GM12878 (cell line): ENCODE measurements around the gene AGBL1. TPM values are rescaled to one million over a fixed set of nuclear protein-coding genes. Genes with fewer than 3 reads are reported as not detected.

Experiments
- ATAC-seq: fragments of 200-7000 bp; cut with Tn5 transposase; 3 replicates; pipeline ENCODE4 v1.9.1; 2020; ENCODE audit warnings: mild to moderate bottlenecking, moderate library complexity
- BruUV-seq: library from RNA; stranded (reverse); fragments of 400-500 nt; replicated peaks from 2 replicates; lab custom pipeline; 2021; lab: Mats Ljungman, UMichigan
- CTCF ChIA-PET: fragments of 300-600 bp; sonication (Branson Sonifier 250); formaldehyde crosslinking; extraction: SDS; loops from one replicate; lab custom pipeline; 2021; ENCODE audit warnings: inconsistent platforms; lab: Yijun Ruan, JAX
- POLR2A ChIA-PET: fragments of 350-600 bp; formaldehyde crosslinking; extraction: SDS; loops from one replicate; lab custom pipeline; 2021; ENCODE audit warnings: inconsistent platforms; lab: Charles Lee
- RAD21 ChIA-PET: fragments of 300-600 bp; sonication (Branson Sonifier 250); formaldehyde crosslinking; loops from one replicate; lab custom pipeline; 2023; ENCODE audit warnings: antibody characterized with exemption; ENCODE audit not compliant: unreplicated experiment; lab: Charles Lee
- SMC1A ChIA-PET: fragments of 300-600 bp; sonication (Branson Sonifier 250); formaldehyde crosslinking; loops from one replicate; lab custom pipeline; 2023; ENCODE audit not compliant: unreplicated experiment, uncharacterized antibody; lab: Charles Lee
- DNase-seq: peaks from one replicate; pipeline ENCODE4 v3.0.0-alpha.2; 2011; ENCODE audit warnings: low read depth, low spot score
- FAIRE-seq: peaks from 3 replicates; lab custom pipeline; 2011; peaks lifted over from hg19 to GRCh38; lab: Jason Lieb, UNC
- H2AFZ ChIP-seq: 2 replicates; pipeline ENCODE4 v1.6.0; 2011; ENCODE audit warnings: low read depth, low read length, control low read depth; ENCODE audit not compliant: control insufficient read depth
- H3K27ac ChIP-seq: 2 replicates; pipeline ENCODE4 v1.5.1; 2011; ENCODE audit warnings: control low read depth; ENCODE audit not compliant: control insufficient read depth, insufficient read depth
- H3K27me3 ChIP-seq, 2 experiments: replicated peaks in 1 of 2; 2 replicates each; pipeline versions ENCODE4 v1.6.0 to v1.6.1; 2011; ENCODE audit warnings: low read length in 1 of 2; ENCODE audit not compliant: control insufficient read depth in 2 of 2, insufficient read depth in 2 of 2
- H3K36me3 ChIP-seq, 2 experiments: 2 replicates each; pipeline ENCODE4 v1.5.1; 2011; ENCODE audit warnings: low read length in 1 of 2; ENCODE audit not compliant: control insufficient read depth in 2 of 2, insufficient read depth in 2 of 2
- H3K4me1 ChIP-seq: 2 replicates; pipeline ENCODE4 v1.6.1; 2011; ENCODE audit warnings: mild to moderate bottlenecking, low read length, moderate library complexity, mixed read lengths; ENCODE audit not compliant: control insufficient read depth, insufficient read depth
- H3K4me2 ChIP-seq: 2 replicates; pipeline ENCODE4 v1.6.0; 2011; ENCODE audit warnings: control low read depth; ENCODE audit not compliant: control insufficient read depth, insufficient read depth
- H3K4me3 ChIP-seq: fragments of 200-600 bp; sonication (generic); 2 replicates; pipeline ENCODE4 v1.5.1; 2016
- H3K79me2 ChIP-seq: 2 replicates; pipeline ENCODE4 v1.6.0; 2011; ENCODE audit warnings: low read length; ENCODE audit not compliant: control insufficient read depth, insufficient read depth
- H3K9ac ChIP-seq: 2 replicates; pipeline ENCODE4 v1.8.0; 2011; ENCODE audit warnings: low read length, control low read depth, mixed read lengths; ENCODE audit not compliant: control insufficient read depth, insufficient read depth
- H3K9me3 ChIP-seq: replicated peaks from 3 replicates; pipeline ENCODE4 v1.5.1; 2011; ENCODE audit warnings: mild to moderate bottlenecking, low read length; ENCODE audit not compliant: control insufficient read depth, insufficient read depth
- H4K20me1 ChIP-seq: 2 replicates; pipeline ENCODE4 v1.6.0; 2011; ENCODE audit not compliant: control insufficient read depth, insufficient read depth
- E2F4 ChIP-seq: IDR thresholded peaks from 2 replicates; pipeline ENCODE4 v1.6.1; 2012; ENCODE audit warnings: low read depth, low read length, improper control_type of control experiment
- EGR1 ChIP-seq, 2 experiments: IDR thresholded peaks; 1 replicate in 1 of 2; 2 replicates in 1 of 2; pipeline ENCODE4 v1.6.1; 2011 to 2012; ENCODE audit warnings: low read depth in 2 of 2, low read length in 2 of 2, borderline replicate concordance in 1 of 2, mild to moderate bottlenecking in 1 of 2, moderate library complexity in 1 of 2
- ETV6 ChIP-seq, 2 experiments: fragments of 450-650 bp in 1 of 2; IDR thresholded peaks in 1 of 2; conservative IDR thresholded peaks in 1 of 2; 2 replicates each; pipeline ENCODE4 v1.6.1; 2014; ENCODE audit warnings: antibody characterized with exemption in 1 of 2, borderline replicate concordance in 1 of 2, low read depth in 1 of 2, mild to moderate bottlenecking in 1 of 2, moderate library complexity in 1 of 2
- IRF4 ChIP-seq: IDR thresholded peaks from 2 replicates; pipeline ENCODE4 v1.6.1; 2011; ENCODE audit warnings: low read depth, low read length
- MEF2B ChIP-seq: fragments of 450-650 bp; IDR thresholded peaks from 2 replicates; pipeline ENCODE4 v1.6.1; 2018; ENCODE audit warnings: mild to moderate bottlenecking, moderate library complexity; ENCODE audit not compliant: partially characterized antibody, poor library complexity, severe bottlenecking
- NFIC ChIP-seq: IDR thresholded peaks from 2 replicates; pipeline ENCODE4 v1.6.1; 2012; ENCODE audit warnings: low read depth, mild to moderate bottlenecking, inconsistent platforms, low read length, moderate library complexity
- REST ChIP-seq: IDR thresholded peaks from 2 replicates; pipeline ENCODE4 v1.6.1; 2012; ENCODE audit warnings: mild to moderate bottlenecking, low read depth, low read length
- SP1 ChIP-seq: IDR thresholded peaks from one replicate; pipeline ENCODE4 v1.6.1; 2011; ENCODE audit warnings: low read depth, low read length
- TCF3 ChIP-seq: IDR thresholded peaks from 2 replicates; pipeline ENCODE4 v1.6.1; 2012; ENCODE audit warnings: low read depth, mild to moderate bottlenecking, low read length, borderline replicate concordance; ENCODE audit not compliant: insufficient read depth
- whole genome bisulfite sequencing: methylation state at CpG from one replicate; pipeline ENCODE4 v1.1.6; 2016; ENCODE audit warnings: low lambda C conversion rate; ENCODE audit not compliant: insufficient replicate concordance, insufficient coverage; ENCODE audit errors: missing lambda C conversion rate; 5-methylcytosine and 5-hydroxymethylcytosine counted together
- in situ Hi-C: fragments of 300-500 bp; cut with MboI; formaldehyde crosslinking; loops from 9 replicates; pipeline ENCODE4 v1.14.3; 2018; ENCODE audit warnings: mixed read lengths
- intact Hi-C: fragments of 100-400 bp; cut with micrococcal nuclease; formaldehyde crosslinking; loops from one replicate; pipeline ENCODE4 v1.14.2; 2022; ENCODE audit not compliant: unreplicated experiment
- polyA plus RNA-seq, 11 experiments: library from polyadenylated mRNA; depleted of rRNA in 4 of 11; unstranded in 6 of 11; stranded (reverse) in 5 of 11; fragments of >200 nt; fragmentation: Nextera tagmentation in 4 of 11; fragmentation: Illumina TruSeq in 1 of 11; extraction: Ambion mirVana in 4 of 11; extraction: Trizol in 1 of 11; gene quantifications; 1 replicate in 1 of 11; 2 replicates in 10 of 11; pipeline versions ENCODE4 v1.2.1 to v1.2.3, GENCODE V29; 2011 to 2016; ENCODE audit warnings: inconsistent platforms in 2 of 11, missing spikeins in 2 of 11, low read depth in 1 of 11
- total RNA-seq, 4 experiments: library from RNA; depleted of rRNA in 3 of 4; stranded (reverse); fragments of >200 nt in 3 of 4; fragmentation: Illumina TruSeq in 1 of 4; extraction: Trizol in 1 of 4; gene quantifications; 2 replicates each; pipeline versions ENCODE4 v1.2.1 to v1.2.3, GENCODE V29; 2013 to 2021

AGBL1 gene
- total and polyA plus RNA-seq, 10 of the 15 experiments (the other 5 are each of a cell fraction or from before 2014, with no cell fraction given) = not detected

GRCh38 chr15:86355801-86356200, 276.1 kb downstream of the AGBL1 start:
- no peaks in the 10 kb centered on the region for H3K4me1 ChIP-seq
- ChIA-PET POLR2A (no interaction called here), RAD21 (no interaction called here), CTCF (interaction anchor here (0.9 kb wide), 1 partner anchor 12 kb away, joined by 3 read pairs; no protein-coding TSS in a partner anchor), SMC1A (interaction anchor here (0.8 to 1.0 kb wide), 2 partner anchors 125 to 130 kb away, joined by 3 to 6 read pairs; no protein-coding TSS in a partner anchor)
- no peaks in the 10 kb centered on the region for H3K36me3 ChIP-seq
- H2AFZ ChIP-seq = no peak overlapping the region
- WGBS = 0% methylated on average over 1 of the region's 1 CpG
- intact Hi-C loops = no loop called here
- in situ Hi-C loops = no loop called here
- no peak overlapping the region for H3K9ac ChIP-seq
- no peak overlapping the region for H3K27ac ChIP-seq
- no peak overlapping the region for H3K4me3 ChIP-seq
- TF ChIP-seq REST (peak; percentile 60; the same call in 1 of the 2 replicates), SP1 (no peak)
- no peaks in the 10 kb centered on the region for H3K79me2 ChIP-seq
- no peaks in the 10 kb centered on the region for H3K9me3 ChIP-seq
- H3K27me3 ChIP-seq = no peaks in the 10 kb centered on the region
- ATAC-seq = no peak
- no peak for DNase-seq
- H3K4me2 ChIP-seq = no peak overlapping the region
- BruUV-seq = no TSS peak
- no peaks in the 10 kb centered on the region for H4K20me1 ChIP-seq
- no peak for FAIRE-seq

GRCh38 chr15:86362555-86362954, 282.9 kb downstream of the AGBL1 start:
- Histone ChIP-seq H3K4me1 (no peaks in the 10 kb centered on the region), H3K9ac (no peak overlapping the region), H3K79me2 (no peaks in the 10 kb centered on the region), H3K36me3 (no peaks in the 10 kb centered on the region), H4K20me1 (no peaks in the 10 kb centered on the region), H3K27me3 (no peaks in the 10 kb centered on the region), H3K4me2 (no peak overlapping the region), H2AFZ (no peak overlapping the region)
- CTCF ChIA-PET = no interaction called here
- RAD21 ChIA-PET = no interaction called here
- no peak for FAIRE-seq
- SMC1A ChIA-PET = no interaction called here
- no peak for TF ChIP-seq TCF3
- no peak for TF ChIP-seq EGR1 (IDR thresholded peaks at IDR 0.05; ENCODE audit: borderline replicate concordance in 1 of 2, low read depth in 2 of 2, low read length in 2 of 2)
- TF ChIP-seq IRF4 = no peak
- TF ChIP-seq ETV6 (conservative IDR thresholded peaks at IDR 0.05 in 1 of 2, IDR thresholded peaks at IDR 0.05 in 1 of 2; ENCODE audit: borderline replicate concordance in 1 of 2, low read depth in 1 of 2) = no peak
- TF ChIP-seq NFIC = no peak
- no peak for TF ChIP-seq MEF2B
- no peak for TF ChIP-seq E2F4
- TF ChIP-seq, all 136 proteins: peak for 0
- Histone ChIP-seq H3K4me3 (no peak overlapping the region), H3K9me3 (no peaks in the 10 kb centered on the region), H3K27ac (no peak overlapping the region)
- no peak for DNase-seq
- no peak for ATAC-seq
- no TSS peak for BruUV-seq
- intact Hi-C loops = no loop called here
- POLR2A ChIA-PET = no interaction called here
- in situ Hi-C loops = no loop called here
